Superior temporal gyrus (tissue), 1 donor: Measurements from ENCODE around the gene PLEKHF1.
A peak's percentile ranks its signal among the peaks of the same experiment; 100 is the strongest.

Experiments used
- DNase-seq: peaks from one replicate; pipeline ENCODE4 v3.0.0-alpha.2; 2016; ENCODE audit errors: extremely low spot score

PLEKHF1 gene

DNA sequence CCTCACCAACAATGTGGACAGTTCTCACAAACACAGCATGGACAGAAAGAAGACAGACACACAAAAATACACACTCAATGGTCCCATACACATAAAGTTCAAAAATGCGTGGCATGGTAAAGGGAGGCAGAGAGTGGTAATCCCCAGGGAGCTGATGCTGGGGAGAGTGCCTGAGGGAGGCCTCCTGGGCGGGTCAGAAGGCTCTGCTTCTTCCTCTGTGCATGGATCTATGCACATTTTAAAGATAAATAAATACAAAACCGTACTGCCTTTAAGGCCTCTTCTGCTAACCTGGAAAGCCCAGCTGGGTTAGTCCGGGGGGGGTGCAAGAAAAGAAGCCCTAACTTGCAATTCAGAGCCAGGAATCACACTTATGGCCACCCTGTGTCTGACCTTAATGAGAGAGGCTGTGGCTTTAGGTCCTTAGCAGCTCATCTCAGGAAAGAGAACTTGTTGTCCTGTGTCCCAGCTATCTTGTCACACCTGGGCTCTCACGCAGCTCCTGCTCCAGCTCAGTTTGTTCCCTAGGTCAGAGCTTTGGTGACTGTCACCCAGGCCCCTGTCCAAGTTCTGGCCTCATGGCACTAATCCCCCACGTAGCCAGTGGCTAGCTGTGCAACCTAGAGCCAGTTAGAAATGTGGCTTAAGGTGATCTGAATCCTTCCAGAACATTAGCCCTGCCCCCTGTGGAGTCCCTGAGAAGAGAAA lies 30.7 kb upstream of the PLEKHF1 start:
- DNase-seq, result no peak

DNA sequence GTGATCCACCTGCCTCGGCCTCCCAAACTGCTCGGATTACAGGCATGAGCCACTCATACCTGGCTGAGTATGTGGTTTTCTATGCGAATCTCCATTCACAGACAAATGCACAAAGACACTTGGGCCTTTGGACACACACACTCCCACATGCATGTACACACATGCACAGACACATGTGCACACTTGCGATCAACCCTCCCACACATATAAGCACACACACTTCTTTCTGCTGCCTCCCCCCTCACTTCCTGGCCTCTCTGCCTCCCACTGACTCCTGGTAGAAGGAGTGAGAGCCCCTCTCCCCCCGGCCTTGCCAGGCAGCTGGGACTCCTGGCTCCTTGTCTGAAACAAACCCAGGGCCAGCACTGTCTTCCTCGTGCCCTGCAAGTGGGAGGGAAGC lies 29.3 kb upstream of the PLEKHF1 start:
- DNase-seq, result no peak

DNA sequence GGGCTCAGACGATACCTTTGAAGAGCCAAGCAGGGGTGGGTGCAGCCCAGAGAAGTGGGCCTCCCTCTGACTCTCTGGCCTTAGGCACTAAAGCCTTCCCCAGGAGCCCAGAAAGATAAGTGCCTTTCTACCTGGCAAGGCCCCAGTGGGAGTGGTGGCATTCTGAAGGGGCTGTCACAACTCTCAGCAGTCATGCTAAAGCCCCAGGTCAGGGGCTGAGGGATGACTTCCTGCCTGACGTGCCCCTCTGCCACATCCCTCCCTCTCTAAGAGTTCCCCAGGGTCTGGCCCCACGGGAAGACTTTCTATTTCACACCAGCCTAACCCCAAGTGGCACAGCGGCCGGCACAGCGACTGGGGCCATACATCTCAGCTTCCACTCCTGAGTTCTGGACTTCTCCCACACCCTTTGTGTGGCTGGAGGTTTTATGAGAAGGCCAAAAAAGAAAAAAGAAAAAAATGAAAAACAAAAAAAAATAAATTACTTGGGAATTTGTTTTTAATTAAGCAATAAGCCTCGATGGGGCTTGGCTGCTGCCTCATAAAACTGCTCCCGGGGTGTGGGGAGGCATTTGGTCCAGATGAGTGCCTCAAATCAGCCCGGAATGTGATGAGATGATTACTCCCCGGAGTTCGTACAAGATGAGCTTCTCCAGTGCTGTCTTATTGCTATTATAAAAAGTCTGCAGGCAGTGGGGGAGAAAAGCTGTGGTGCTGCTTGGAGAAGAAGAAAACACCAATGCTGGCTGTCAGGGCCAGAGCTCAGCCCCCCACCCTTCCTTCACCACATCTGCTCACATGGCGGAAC lies 28.5 kb upstream of the PLEKHF1 start:
- DNase-seq, result no peak

DNA sequence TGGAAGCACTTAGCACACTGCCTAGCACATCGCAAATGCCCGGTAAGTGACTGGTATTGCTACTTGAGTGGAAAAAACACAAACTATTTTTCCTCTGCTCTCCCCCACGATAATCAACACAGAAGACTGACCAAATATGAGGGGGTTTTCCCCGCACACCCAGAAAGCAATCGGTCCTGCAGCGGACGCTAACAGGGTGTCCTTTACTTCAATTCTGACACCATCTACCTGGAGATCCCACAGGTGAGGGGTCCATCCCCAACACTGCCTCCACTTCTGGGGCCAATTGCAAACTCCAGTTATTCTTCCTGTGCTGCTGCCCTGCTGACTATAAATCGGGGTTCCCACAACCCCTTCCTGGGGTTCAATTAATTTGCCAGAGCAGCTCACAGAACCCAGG lies 26.2 kb upstream of the PLEKHF1 start:
- DNase-seq, result no peak

DNA sequence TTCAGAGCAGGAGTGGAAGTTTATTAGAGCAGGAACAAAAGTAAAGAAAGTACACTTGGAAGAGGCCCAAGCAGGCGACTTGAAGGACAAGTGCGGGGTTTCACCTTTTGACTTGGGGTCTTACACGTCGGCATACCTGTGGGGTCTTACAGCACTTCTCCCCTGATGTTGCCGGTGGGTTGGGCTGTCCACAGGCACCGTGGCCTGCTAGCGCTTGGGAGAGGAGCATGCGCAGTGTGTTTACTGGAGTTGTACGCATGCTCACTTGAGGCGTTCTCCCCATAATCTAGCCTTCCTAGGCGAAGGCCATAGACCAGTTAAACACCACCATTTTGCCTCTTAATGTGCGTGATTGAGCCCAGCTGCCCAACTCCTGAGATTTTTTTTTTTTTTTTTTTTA lies 25.0 kb upstream of the PLEKHF1 start:
- no peak for DNase-seq

DNA sequence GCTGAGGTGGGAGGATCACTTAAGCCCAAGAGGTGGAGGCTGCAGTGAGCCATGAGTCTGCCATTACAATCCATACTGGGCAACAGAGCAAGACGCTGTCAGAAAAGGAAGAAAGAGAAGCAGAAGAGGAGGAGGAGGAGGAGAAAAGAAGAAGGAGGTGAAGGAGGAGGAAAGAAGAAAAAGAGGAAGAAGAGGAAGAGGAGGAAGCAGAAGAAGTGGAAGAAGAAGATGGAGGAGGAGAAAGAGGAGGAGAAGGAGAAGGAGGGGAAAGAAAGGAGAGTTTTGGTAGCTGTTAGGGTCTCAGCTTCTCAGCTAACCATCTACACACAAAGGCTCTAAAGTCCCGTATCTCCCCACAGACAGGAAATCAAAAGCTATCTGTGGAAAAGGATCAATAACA lies 23.7 kb upstream of the PLEKHF1 start:
- DNase-seq, result no peak

DNA sequence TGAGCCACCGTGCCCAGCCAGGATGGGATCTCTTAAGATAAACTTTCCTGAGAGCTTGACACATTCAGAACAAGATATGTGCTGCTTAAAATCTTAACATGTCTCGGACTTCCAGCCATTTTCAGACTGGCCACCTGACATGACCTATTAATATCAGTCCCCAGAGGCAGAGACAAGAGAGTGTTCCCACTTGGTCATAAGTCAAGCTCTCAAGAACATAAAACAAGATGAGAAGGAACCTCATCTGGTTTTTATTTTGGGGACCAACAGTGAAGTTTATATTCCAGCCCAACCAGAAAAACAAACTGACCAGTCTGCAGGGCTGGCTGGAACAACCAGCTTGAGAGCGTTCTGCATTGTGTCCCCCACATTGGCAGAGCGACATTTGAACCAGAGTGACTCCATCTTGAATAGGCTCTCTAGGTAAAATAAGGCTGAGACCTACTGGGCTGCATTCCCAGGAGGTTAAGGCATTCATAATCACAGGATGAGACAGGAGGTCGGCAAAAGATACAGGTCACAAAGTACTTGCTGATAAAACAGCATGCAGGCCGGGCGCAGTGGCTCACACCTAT lies 21.8 kb upstream of the PLEKHF1 start:
- DNase-seq, result no peak

DNA sequence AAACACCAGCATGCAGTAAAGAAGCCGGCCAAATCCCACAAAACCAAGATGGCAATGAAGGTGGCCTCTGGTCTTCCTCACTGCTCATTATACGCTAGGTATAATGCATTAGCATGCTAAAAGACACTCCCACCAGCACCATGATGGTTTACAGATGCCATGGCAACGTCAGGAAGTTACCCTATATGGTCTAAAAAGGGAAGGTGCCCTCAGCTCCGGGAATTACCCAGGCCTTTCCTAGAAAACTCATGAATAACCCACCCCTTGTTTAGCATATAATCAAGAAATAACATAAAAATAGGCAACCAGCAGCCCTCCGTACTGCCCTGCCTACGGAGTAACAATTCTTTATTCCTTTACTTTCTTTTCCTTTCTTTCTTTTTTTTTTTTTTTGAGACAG lies 21.1 kb upstream of the PLEKHF1 start:
- no peak for DNase-seq

DNA sequence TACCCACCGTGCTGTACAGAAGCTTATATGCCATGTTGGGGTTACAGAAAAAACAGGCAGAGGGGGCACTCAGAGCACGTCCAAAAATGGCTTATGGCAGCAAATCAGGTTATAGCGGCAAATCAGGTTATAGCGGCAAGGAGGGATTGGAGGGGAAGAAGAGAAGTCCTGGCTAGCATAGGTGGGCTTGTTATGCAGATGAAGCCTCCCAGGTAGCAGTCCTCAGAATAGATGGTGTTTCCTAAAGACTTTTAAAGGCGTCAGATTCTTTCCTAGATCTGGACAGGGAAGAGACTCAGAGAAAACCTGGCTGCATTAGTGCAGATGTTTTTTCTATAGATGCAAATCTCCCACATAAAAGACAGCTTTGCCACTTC lies 19.8 kb upstream of the PLEKHF1 start:
- no peak for DNase-seq

DNA sequence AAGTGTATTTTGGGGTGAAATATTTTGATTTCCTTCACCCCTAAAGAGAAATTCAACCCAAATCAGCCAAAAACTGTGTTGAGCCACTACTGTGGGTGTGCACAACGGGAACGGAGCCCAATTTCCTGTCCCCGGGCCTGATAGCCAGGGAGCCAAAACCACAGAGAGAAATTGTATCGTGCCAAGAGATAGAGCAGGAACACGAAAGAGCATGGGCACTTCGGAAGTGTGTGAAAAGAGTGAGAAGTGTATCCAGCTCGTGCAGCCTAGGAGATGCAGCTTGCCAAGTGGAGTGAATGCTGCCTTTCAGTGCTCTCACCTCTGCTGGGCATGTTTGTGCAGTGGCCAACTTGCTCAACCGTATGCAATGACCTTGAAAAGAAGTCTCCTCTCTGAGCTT lies 19.4 kb upstream of the PLEKHF1 start:
- peak; percentile 32 for DNase-seq

DNA sequence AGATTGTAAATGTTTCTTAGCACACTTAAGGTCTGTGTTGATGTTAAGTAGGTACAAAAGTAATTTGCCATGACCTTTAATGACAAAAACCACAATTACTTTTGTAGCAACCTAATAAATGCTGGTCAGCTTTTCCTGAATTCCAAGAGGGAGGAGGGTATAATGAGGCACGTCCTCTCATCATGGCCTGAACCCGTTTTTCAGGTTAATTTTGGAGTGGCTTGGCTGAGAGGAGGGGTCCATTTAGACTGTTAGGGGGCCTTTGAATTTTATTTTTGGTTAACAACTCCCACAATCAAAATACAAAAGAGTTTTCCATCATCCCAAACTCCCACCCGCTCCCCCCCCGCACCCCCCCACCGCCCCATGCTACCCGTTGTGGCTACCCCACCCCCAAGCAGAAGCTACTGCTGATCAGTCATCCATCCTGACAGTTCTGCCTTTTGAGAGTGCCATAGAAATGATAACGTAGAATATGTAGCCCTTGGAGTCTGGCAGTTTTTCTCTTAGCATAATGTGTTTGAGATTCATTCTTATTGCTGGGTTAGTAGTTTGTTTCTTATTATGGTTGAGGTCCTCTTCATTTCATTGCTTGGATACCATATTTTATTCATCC lies 14.4 kb upstream of the PLEKHF1 start:
- DNase-seq, result no peak

DNA sequence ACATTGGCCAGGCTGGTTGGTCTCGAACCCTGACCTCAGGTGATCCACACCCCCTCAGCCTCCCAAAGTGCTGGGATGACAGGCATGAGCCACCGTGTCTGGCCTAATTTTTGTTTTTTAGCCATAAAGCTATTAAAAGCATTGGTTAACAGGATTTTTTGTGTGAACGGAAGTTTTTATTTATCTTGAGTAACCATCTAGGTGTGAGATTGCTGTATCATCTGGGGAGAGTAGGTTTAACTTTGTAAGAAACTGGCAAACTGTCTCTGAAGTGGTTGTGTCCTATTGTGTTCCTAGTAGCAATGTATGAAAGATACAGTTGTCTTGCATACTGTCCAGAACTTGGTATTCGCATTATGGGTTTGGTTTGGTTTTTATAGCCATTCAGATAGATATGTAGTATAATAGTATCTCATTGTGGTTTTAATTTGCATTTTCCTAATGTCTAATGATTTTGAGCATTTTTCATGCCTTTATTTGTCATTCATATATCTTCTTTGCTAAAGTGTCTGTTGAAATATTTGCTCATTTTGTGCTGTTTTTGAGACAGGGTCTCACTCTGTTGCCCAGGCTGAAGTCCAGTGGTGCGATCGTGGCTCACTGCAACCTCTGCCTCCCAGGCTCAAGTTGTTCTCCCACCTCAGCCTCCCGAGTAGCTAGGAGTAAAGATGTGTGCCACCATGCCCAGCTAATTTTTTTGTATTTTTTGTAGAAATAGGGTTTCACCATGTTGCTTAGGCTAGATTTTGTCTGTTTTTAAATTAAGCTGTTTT lies 13.5 kb upstream of the PLEKHF1 start:
- no peak for DNase-seq

DNA sequence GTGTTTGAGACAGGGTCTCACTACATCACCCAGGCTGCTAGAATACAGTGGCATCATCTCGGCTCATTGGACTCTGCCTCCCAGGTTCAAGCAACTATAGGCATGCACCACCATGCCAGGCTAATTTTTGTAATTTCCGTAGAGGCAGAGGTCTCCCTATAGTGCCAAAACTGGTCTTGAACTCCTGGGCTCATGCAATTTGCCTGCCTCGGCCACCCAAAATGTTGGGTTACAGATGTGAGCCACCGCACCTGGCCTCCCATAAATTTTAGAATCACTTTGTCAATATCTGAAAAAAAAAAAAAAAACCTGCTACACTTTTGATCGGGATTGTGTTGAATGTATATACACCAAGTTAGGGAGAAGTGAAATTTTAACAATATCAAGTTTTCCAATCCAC lies 11.9 kb upstream of the PLEKHF1 start:
- no peak for DNase-seq

DNA sequence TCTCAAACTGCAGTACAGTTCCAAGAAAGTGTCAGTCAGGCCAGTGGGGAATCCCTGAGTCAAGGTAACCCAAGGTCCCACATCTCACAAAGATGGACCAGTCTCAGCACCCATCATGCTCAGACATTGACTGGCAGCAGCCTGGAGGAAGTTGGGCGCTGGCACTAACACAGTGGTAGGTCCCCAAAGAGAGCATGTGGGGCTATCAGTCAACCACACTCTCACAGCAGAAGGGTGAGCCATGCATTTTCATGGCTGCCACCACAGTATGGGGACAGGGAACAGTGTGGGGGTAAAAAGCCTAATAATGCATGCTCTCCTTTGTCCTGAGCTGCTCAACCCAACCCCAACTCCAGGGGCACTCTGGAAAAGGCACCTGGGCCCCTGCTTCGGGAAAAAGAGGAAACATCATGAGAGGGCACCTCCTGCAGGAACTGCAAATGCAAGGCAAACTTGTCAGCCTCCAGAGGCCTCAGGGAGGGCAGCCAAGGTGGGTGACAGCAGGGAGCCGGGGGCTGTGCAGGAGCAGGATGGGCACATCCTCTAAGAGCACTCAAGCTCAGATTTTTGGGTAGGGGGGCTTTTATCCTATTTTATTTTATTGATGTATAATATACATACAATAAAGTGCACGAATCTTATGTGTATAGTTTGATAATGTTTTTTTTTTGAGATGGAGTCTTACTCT lies 9.5 kb upstream of the PLEKHF1 start:
- DNase-seq, result no peak

DNA sequence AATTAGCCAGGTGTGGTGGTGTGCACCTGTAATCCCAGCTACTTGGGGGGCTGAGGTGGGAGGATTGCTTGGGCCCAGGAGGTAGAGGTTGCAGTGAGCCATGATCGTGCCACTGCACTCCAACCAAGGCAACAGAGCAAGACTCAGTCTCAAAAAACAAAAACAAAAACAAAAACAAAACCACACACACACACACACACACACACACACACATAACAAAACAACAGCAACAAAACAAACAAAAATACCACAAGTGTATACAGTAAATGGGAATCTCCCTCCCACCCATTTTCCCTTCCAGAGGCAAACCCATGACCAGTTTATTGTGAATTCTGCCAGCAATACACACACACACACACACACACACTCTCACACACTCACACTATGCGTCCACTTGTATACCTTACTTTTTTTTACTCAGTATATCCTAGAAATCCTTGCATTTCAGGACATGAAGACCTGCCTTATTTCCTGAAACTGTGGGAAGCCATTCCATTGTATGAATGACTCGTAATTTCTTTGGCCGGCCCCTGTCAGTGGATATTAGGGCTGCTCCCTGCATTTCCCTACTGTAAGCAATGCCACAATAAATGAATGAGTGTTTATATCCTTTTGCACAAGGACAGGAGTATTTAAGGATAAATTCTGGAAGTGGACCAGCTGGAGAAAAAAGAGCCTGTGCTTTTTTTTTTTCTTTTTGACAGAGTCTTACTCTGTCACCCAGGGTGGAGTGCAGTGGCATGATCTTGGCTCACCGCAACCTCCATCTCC lies 6.9 kb upstream of the PLEKHF1 start:
- no peak for DNase-seq

DNA sequence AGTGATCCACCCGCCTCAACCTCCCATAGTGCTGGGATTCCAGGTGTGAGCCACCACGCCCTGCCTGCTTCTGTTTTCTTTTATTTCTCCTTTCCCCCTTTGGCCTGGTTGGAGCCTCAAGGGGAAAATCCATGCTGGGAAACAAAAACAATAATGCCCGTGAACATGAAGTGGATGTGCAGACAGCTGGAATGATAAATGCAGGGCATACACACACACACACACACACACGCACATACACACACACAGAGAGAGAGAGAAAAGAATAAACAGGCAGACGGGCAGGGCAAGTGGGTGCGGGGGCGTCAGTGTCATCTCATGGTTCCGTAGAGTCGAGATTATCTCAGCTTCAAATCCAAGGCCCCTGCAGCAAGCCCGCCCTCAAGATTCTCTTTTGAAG lies 4.4 kb upstream of the PLEKHF1 start:
- no peak for DNase-seq

DNA sequence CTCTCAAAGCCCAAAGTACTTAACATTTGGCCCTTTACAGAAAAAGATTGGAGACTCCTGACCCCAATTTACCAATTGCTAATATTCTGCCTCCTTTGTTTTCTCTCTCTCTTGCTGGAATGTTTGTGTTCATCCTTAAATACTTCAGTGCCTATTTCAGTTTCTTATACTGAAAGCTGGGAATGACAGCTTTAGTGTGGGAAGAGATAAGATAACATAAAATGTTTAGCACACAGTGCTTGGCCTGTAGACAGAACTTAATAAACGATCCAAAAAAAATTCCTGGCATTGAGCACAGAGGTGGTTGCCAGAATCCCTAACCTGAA lies 3.0 kb upstream of the PLEKHF1 start:
- DNase-seq, result no peak

DNA sequence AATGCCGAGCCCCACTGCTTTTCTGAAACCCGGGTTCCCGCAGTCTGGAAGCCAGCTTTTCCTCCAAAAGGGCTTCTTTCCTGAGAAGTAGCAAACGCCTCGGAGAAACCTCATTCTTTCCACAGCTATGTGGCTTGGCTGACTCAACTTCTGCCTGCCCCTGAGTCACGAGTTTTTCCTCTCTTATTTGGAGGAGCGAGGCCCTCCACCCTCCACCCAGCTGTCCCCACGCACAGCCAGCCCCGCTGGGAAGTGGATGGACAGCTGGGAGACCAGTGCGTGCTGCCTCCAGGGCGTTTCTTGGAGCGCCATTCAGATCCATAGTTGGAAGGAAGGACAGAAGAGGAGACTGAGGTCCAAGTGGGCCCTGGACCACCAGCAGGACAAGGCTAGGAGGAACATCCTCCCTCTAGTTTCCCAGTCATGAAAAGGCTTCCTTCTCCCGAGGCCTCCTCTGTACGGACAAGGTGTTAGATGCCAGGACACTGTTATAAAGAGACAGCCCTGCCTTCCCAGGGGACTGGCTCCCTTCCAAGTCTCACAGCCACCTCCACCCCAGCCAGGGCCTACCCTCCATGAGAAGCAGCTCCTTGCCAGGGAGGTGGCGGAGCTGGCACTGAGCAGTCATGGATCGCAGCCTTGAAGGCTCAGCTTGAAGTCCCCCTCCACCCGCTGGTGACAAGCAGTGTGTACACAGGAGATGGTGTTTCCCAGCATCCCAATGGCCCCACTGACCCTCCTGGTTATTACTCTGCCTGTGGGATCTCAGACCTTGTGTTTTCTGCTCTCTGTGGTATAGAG lies 2.5 kb upstream of the PLEKHF1 start:
- DNase-seq, result peak; percentile 35

DNA sequence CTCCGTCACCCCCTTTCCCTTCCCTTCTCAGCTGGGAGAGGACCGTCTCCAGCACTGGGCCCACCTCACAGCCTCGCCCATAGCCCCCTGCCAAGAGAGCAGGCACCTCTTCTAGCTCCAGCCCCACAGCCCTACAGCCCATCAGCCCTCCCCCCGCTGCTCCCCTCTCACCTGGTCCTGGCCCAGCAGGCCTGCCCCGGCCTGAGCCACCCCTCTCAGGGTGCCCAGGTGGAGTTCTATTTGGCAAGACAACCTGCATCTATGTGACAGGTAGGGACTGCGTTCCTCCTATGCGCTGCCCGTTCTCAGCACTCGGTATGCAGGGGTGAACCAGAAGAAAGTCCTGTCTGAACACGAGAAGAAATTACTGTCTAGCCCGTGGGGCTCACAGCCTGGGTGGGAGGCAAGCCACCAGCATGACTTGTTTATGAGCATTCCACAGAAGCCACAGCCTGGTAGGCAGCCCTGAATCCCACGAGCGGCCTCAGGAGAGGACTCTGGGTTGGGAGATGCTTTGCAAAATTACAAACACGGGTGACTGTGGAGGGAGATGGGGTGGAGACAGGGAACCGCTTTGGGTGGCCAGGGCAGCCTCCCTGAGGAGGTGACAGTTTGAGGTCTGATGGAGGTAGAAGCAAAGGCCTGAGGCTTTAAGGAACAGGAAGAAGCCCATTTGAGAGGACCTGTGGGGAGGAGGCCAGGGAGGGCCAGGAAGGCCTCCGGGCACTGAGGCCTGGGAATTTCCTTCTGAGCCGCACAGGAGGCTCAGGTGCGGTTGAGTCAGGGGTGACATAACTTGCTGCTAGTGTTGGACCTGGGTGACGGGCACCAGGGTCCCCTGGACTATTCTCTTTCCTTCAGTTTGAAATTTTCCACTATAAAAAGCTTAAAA lies 1.2 kb upstream of the PLEKHF1 start:
- DNase-seq, result no peak
